HG03135 (cell line): ENCODE measurements around the gene PPP5C.
"Not testable (repeated sequence)": the region's sequence is repeated elsewhere in the genome, so short reads cannot be mapped to it uniquely, and the experiment has no call there.

ENCODE experiments used
- ATAC-seq: cut with Tn5 transposase; IDR thresholded peaks from one replicate; pipeline ENCODE4 v1.9.1; 2021; ENCODE audit warnings: mild to moderate bottlenecking, moderate library complexity; ENCODE audit not compliant: unreplicated experiment

The PPP5C gene

DNA sequence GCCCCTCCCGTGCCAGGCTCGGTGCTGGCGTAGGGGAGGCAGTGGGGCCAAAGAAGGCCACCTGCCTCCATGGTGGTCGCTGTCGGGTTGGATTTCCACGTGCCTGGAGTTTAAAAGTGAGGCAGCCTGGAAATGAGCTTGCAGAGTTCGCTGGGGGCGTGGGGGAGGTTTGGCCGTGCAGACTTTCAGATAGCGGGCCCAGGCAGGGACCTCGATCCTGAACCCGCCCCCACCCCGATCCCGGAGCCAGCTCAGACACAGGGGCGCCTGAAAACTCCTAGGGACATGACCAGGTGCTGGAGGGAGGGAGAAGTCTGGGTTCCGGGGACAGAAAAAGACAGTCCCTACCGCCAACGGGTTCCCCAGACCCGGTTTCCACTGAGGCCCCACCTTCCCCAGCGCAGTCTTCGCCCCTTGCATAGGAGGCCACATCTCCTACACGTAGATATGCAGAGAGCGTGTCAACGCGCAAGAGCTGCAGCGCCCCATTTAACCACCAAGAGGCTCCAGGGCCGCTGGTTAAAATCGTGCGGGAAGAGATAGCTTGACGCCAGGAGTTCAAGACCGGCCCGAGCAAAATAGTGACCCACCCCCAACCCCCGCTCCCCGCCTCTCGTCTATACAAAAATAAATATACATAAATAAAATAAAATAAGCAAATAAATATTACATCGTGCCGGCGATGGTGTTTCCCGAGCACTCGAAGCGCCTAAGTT, 58.0 kb downstream of the PPP5C start:
- no peak for ATAC-seq

DNA sequence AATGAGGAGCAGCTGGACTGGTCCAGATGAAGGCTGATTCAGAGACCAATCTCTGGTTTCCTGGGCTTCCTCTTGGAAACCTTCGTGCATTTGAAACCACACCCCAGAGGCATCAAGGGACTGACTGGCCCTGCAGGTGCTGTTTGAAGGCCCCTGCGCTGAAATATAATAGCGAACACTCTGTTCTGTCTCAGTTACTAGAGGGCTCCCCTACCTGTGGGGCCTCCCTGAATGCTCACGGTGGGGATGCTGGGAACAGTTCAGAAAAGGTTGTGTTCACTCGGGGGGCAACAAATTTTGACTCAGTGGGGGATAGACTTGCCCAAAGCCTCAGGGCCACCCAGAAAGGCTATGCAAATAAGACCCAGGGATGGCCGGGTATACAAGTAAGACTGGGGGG, 60.1 kb downstream of the PPP5C start:
- ATAC-seq = no peak

DNA sequence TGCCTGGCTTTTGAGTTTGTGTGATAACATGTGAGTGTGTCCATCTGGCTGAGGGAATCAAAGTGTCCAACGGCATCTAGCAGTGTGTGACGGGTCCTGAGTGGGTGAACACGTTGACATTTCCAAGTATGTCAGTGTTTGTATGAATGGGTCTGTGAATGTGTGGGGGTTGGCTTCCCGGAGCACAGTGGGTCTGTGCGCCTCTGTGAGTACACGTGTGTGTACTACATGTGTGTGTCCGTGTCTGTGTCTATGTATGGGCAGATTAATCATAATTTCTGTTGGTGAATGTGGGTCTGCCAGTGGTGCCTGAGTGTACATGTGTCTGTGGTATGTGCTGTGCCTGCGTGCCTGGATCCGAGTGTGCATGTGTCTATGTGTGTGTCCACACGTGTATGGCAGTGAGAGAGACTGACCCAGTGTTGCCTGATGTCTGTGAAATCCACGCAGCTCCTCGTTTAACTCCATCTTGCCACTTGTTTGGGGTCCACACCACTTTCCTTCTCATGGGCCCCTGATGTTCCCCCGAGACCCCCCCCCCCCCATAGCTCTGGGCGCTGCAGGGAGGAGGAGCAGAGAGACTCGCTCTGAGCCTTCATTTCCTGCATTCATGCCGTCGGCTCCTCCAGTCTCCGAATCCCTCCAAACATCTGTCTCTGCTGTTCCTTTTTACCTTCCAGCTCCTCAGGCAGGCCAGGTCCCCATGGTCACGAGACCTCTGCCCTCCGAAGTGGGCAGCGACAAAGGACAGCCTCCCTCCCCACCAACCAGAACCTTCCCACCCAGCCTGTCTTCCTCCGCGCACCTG, 61.2 kb downstream of the PPP5C start:
- ATAC-seq = no peak

DNA sequence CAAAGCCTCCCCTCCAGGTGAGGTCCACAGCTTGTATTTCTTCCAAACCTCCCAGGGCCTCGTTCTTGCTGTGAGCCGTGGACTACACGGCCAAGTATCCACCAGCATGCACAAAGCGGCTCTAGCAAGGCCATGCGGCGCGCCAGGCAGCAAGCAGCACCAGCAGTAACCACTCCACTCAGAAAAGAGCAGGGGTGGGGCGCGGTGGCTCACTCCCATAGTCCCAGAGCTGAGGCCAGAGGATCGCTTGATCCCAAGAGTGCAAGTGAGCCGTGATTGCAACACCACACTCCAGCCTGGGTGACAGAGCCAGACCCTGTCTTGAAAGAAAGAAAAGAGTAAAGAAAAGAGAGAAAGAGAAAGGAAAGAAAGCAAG, 61.8 kb downstream of the PPP5C start:
- no peak for ATAC-seq

DNA sequence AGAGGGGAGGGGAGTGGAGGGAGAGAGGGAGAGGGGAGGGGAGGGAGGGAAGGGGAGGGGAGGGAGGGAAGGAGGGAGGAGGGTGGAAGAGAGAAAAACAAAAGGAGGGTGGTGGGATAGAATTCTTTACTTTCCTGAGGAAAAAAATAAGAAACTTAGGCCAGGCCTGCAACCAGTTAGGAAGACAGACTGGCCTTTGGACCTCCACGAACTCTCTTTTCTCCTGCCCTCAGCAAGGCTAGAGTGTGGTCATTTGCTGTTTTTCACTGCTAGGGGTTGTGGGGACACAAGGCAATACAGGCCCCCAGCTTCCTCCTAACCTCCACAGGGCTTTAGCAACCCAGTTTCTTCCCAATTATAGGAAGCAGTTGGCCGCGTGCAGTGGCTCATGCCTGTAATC, 62.3 kb downstream of the PPP5C start:
- no peak for ATAC-seq

DNA sequence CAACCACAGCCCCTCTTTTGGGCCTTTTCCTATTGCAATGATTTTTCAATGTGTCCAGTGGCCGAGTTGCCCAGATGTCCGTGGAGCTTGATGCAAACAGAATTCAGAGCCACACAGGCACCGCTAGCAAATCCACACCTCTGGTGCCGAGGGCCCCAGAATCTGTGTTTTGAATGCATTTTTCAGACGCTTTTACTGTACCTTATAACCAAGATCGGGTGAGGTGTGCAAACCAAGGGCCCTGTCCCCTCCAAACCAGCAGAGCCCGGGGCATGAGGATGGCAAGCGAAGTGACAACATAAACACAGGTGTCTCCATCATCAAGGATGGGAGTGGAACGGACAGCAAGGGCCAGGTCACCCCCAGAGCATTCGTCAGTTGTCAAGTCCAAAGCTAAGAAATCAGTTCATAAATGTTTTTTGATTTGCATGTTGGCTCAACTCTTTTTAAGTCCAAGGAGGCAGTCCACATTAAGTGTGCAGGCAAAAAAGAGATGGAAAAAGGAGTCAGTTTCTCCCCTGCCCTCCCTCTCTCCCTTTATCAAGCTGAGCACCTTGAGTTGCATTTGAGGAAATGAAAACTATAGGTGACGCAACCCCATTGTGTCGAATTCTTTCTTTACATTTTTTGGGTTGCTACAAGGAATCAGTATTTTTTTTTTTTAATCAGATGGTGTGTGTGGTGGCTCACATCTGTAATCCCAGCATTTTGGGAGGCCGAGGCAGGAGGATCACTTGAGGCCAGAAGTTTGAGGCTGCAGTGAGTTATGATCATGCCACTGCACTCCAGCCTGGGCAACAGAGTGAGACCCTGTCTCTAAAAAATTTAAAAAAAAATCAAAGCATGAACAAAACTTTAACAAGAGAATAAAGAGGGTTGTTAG, 63.6 kb downstream of the PPP5C start:
- no peak for ATAC-seq

DNA sequence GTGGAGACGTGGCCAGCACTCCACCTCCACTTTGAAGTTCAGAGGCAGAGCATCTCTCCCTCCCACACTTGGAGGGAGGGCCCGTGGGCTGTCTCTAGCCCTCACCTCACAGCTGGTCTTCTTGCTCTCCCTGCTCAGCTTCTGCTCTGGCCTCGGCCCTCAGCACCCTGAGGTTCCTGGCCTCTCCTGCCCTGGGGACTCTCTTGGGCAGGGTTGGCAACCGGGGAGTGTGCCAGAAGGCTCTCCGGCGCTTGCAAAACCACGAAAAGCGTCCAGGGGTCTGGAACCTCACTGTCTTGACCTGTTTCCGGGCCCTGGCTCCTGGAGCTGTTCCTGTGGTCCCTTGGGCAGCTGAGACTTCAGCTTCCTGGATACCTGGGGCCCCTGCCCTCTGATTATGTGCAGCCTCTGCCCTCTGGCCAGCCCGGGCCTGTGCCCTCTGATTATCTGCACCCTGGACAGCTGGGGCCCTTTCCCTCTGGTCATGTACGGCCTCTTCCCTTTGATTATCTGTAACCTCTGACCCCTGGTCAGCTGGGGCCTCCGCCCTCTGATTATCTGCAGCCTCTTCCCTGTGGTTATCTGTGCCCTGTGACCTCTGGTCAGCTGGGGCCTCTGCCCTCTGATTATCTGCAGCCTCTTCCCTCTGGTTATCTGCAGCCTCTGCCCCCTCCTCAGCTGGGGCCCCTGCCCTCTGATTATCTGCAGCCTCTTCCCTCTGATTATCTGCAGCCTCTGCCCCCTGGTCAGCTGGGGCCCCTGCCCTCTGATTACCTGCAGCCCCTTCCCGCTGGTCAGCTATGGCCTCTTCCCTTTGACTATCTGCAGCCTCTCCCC, 64.4 kb downstream of the PPP5C start:
- no peak for ATAC-seq

DNA sequence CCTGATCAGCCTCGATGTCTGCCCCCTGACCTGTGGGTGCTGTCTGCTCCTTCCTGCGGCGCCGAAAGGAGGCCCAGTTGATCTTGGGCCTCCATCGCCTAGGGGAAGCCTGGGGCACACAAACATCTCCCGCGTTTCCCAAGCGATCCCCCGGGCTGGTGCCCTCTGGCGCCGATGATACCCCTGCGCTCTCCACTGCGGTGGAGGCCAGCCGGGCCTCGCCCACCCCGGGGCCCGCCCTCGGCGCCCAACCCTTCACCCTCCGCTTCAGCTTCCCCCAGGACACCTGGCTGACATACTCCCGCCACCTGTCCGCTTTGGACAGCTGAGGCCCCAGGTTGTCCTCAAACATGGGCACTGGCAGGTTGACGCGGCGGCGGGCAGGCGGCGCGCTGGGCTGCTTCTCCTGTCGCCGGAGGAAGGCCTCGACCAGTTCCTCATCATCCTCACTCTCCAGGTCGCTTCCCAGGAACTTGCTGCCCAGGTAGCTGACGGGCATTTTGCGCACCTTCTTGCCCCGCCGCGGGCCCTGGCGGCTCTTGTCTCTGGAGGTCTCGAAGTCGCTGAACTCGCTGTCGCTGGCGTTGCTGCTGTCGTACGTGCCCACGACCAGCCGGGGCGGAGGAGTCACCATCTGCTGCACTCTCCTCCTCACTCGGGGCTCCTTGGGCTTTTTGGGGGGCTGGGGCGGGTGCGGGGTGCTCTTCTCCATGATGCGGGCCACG, 65.2 kb downstream of the PPP5C start:
- no peak for ATAC-seq

DNA sequence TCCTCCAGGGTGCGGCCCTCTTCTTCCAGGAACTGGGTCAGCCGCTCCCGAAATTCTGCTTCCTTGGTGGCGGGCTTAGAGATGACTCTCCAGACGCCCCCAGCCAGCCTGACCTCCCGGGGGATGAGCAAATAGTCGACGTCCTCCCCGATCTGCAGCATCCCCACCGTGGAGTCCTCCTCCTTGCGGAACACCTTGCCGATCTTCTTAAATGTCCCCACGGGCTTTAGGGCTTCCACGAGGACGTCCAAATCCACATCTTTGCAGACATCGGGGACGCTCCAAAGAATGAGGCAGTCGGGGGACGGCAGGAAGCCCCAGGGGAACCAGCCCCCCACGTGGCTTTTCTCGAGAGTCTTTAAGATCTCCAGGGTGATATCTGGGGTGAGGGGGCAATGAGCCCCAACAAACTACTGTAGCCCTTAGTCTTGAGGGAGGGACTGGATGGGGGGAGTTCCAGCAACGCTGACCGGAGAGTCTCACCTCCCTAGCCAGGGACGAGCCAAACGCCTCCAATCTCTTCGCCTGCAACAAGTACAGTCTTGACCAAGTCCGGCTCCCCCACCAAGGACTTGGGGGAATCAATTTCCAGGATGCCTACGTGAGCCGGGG, 65.9 kb downstream of the PPP5C start:
- no peak for ATAC-seq

DNA sequence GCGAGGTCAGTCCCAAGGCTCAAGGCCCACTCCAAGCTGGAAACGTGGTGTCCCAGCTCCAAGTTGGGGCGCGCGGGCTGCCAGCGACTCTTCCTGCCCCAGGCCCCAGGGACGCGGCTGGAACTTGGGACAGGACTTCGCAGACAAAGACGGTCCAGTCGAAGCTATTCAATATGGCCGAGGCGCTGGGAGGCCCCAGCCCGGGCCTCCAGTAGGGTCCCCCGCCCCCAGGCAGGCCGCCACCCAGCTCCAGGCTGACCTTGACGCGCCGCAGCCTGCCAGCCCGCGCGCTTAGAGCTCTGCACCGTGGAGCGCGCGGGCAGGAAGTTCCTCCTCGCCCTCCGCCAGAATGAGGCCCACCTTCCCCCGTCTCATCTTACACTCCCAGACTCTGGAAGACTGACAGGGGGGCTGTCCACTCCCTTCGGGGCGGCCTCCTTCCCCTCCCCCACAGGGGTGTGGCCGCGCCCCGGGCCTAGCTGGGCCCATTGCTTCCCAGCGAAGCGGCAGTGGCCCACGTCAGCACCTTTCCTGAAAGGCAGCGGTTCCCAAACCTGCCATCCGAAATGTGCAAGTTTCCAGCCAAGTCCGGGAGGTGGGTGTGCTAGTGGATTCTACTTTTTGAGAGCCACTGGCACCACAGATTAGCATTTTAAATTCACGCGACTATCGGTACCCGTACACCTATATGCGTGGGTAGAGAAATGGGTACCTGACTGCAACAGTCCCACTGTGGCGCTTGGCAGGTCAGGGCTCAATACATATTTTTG, 66.6 kb downstream of the PPP5C start, which contains the start of gene CCDC8:
CCDC8 (minus strand) TSS at position 303 of the 770 bp plus-strand sequence. CDS start 754 bp downstream, outside the sequence.
- ATAC-seq = no peak

DNA sequence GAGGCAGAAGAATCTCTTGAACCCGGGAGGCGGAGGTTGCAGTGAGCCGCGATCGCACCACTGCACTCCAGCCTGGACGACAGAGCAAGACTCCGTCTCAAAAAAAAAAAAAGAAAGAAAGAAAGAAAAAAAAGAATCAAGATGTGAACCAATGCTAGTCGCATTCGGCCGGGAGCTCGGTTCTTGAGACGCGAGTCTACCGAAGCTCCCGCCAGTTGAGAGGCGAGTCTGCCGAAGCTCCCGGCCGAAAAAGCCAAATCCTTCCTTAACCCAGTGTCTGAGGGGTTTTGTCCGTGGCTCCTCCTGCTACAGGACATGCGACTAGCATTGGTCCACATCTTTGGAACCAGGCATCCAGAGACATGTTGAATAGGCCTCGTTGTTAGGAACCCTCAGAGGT, 68.0 kb downstream of the PPP5C start:
- ATAC-seq = not testable (repeated sequence)

DNA sequence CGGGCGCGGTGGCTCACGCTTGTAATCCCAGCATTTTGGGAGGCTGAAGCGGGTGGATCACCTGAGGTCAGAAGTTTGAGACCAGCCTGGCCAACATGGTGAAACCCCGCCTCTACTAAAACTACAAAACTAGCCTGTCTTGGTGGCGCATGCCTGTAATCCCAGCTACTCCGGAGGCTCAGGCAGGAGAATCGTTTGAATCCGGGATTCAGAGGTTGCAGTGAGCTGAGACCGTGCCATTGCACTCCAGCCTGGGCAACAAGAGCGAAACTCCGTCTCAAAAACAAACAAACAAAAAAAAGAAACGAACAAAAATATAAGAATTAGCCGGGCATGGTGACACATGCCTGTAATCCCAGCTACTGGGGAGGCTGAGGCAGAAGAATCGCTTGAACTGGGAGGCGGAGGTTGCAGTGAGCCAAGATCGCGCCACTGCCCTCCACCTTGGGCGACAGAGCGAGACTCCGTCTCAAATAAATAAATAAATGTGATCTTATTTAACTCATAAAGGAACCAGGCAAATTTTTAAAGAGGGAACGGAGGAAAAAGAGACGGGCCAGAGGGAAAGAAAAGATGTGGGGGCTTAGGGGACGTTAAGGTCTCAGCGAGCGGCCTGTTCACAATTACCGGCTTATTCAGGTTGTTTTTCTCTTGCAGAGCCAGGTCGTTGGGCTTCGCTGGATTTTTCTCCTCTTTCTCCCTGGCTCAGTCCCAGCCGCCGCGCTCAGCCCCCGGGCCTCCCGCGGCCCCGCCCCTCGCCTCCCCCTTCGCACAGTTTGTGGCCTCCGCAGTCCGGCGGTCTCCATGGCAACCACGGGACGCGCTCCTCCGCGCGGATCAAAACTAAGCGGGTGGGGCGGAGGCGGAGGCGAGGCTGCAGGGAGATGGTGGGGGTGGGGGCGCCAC, 69.2 kb downstream of the PPP5C start:
- ATAC-seq = not testable (repeated sequence)

DNA sequence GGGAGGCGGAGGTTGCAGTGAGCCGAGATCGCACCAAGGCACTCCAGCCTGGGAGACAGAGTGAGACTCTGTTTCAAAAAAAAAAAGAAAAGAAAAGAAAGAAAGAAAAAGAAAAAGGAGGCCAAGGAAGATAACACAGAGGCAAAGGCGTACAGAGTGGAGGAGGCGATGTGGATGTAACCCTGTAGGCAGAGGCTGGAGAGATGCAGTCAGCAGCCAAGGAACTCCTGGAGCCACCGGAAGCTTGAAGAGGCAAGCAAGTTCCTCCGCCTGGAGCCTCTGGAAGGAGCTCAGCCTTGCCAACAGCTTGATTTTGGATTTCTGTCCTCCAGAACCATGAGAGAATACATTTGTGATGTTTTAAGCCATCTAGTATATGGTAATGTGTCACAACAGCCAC, 73.2 kb downstream of the PPP5C start:
- ATAC-seq = no peak

DNA sequence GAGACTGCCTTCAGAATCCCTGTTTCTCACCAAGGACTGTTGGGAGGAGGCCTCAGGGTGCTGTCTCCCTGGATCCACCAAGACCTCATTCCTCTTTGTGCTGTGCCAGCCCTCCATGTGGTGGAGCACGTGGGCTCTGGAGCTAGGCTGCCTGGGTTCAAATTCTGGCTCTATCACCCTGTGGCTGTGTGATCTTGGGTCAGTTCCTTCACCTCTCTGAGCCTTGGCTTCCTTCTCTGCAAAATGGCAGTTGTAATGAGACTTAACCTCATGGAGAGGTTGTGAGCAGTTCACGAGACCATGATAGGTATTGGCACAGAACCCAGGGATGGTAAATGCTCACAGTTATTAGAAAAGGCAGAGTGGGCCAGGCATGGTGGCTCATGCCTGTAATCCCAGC, 75.5 kb downstream of the PPP5C start:
- no peak for ATAC-seq

DNA sequence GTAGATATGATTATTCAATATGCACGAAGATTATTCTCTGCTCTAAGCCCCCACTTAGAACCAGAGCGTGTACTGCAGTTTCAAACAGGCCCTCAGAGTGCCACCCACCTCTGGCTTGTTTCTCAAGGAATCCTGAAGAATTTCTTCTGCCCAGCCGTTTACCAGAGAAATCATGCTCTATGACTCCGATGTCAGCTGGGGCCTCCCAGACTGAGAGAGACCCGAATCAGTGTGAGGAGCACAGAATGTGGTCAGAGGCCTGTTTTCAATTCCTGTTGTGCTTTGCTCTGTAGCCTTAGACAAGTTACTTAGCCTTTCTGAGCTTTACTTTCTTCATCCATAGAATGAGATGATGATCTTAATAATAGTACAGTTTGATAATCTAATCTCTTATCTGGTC, 76.3 kb downstream of the PPP5C start:
- ATAC-seq = no peak

DNA sequence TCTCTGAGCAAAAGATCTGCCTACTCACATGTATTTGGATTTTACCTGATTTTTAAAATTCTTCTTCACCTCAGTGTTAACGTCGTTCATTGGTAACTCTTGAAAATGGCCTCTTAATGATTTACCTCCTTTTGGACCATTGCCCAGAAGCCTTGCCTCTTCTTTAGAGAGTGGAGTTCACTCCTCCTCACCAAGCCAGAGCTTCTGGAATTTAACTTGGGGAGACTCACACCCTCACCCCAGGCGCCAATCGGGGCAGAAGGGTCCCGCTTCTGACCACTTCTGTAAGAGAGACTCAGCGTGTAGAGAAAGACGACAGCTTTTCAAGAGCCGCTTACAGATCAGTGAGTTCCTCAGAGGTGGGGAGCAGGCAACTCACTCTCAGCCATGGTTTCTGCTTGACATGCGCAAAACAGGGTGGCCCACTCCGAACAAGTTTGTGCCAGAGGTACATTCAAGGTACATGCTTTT, 79.2 kb downstream of the PPP5C start:
- no peak for ATAC-seq

DNA sequence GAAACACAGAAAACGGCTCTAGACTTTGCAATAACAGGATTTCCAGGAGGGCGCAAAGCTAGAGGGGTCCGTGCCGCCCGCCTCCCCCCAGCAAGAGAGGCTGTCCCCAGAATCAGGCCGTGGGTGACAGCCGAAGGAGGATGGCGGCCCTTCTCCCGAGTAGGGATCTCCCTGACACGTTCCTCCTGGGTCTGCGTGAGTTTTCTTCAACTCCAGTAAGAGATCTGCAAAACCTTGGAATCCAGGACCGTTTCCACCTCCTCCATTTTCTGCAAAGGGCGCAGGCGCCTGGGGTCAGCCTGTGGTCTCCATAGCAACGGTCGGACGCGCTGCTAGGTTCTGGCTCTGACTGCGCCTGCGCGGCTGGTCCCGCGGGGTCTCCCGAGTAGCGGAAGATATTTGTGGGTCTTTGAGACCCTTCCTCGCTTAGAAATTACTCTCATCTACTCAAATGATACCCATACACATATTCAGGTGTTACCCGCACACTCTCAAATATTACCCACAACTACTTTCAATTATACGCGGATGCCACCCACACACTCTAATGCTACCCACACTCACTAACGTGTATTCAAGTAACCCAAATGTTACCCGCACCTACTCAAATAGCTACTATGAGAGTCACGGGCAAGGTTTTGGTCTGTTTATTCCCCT, 79.7 kb downstream of the PPP5C start:
- no peak for ATAC-seq
